HG03342 (cell line): ENCODE data around the gene DTNB.
A peak's percentile ranks its signal among the peaks of the same experiment; 100 is the strongest.
"Not testable (repeated sequence)": the region's sequence is repeated elsewhere in the genome, so short reads cannot be mapped to it uniquely, and the experiment has no call there.

Experiments used
- ATAC-seq: cut with Tn5 transposase; IDR thresholded peaks from one replicate; pipeline ENCODE4 v1.9.1; 2021; ENCODE audit warnings: mild to moderate bottlenecking, moderate library complexity; ENCODE audit not compliant: unreplicated experiment

DTNB gene

GRCh38 chr2:25549571-25549970 lies 123.8 kb downstream of the DTNB start:
- ATAC-seq = not testable (repeated sequence)

- ATAC-seq = no peak
Observed at GRCh38 chr2:25548601-25549000, 124.8 kb downstream of the DTNB start.

DNA sequence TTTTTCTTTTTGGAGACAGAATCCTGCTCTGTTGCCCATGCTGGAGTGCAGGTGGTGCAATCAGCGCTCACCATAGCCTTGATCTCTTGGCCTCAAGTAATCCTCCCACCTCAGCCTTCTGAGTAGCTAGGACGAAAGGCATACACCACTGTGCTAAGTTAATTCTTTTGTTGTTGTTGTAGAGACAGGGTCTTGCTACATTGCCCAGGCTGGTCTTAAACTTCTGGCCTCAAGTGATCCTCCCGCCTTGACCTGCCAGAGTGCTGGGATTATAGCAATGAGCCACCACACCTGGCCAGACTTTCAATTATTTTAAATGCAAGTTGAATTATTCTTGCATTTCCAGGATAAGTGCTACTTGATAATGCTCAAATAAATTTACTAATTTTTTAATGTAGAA lies 126.5 kb downstream of the DTNB start:
- ATAC-seq = no peak

GRCh38 chr2:25545899-25546298 lies 127.5 kb downstream of the DTNB start:
- no peak for ATAC-seq

DNA sequence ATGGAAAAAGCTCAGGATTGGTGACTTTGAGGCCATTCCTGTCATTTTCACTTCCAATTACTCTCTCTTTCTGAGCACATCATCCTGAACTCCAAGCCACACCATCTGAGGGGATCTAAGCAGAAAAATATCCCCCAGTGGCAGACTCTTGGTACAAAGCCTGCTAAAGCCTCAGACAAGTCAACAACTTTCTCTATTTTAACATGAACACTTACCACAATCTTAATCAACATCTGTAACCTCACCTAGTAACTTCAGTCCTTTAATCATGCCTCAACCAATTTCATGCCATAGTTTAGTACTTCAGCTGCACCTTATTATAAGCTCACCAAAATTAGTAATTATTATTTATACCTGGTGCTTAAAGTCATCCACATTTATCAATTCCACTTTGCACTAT lies 128.9 kb downstream of the DTNB start:
- no peak for ATAC-seq

DNA sequence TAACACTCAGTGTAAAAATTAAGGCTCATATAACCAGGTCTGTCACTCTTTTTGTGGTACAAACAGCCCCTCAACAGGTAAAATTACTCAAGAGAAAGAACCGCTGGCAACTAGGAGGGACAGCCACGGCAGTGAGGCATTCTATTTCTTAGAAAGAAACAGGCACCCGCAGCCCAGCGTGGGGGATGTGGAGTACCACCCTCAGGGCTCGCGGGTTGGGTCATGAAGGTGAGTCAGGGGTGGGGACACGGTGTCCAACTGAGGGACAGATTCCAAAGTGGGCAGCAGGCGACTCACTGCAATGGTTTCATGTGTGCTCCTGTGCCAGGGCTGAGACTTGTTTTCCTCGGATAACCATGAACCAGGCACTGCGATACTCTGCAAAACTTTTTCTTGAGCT lies 129.4 kb downstream of the DTNB start:
- no peak for ATAC-seq

DNA sequence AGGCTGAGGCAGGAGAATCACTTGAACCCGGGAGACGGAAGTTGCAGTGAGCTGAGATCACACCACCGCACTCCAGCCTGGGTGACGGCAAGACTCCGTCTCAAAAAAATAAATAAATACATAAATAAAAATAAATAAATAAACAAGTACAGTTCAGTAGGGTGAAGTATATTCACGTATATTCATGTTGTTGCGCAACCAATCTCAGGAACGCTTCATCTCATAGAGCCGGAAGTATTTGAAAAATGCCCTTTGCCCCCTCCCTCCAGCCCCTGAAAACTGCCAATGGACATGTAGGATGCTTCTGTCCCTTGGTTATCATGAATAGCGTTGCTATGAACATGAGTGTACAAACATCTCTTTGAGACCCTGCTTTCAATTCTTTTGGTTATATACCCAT lies 132.0 kb downstream of the DTNB start:
- no peak for ATAC-seq

- ATAC-seq = no peak
Observed at GRCh38 chr2:25539136-25539535, 134.2 kb downstream of the DTNB start.

DNA sequence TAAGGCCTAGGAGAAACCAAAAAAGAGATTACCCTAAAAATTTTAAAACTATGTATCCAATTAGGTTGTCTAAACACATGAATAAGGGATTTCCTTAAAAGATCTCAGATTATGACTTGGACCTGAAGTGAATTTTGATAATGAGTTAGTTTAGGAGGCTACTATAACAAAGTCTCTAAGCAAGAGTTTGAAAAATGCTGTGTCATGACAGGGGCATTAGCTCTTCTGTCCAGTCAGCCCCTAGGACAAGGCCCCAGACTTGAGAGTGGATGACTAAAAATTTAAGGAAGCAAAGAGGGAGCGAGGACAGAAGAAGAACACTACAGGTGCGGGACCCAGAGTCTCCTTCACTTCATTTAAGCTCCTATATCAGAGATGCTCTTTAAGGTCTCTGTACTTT lies 135.9 kb downstream of the DTNB start:
- no peak for ATAC-seq

- not testable (repeated sequence) for ATAC-seq
Observed at GRCh38 chr2:25535411-25536289, 137.7 kb downstream of the DTNB start.

- ATAC-seq = not testable (repeated sequence)
Observed at GRCh38 chr2:25534937-25535336, 138.4 kb downstream of the DTNB start.

DNA sequence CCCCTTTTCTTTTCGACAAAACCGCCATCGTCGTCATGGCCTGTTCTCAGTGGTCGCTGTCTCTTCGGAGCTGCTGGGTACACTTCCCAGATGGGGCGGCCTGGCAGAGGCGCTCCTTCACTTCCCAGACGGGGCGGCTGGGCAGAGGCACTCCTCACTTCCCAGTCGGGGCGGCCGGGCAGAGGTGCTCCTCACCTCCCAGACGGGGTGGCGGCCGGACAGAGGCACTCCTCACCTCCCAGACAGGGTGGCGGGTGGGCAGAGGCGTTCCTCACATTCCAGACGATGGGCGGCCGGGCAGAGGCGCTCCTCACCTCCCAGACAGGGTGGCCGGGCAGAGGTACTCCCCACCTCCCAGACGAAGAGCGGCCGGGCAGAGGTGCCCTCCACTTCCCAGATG lies 138.9 kb downstream of the DTNB start:
- no peak for ATAC-seq

DNA sequence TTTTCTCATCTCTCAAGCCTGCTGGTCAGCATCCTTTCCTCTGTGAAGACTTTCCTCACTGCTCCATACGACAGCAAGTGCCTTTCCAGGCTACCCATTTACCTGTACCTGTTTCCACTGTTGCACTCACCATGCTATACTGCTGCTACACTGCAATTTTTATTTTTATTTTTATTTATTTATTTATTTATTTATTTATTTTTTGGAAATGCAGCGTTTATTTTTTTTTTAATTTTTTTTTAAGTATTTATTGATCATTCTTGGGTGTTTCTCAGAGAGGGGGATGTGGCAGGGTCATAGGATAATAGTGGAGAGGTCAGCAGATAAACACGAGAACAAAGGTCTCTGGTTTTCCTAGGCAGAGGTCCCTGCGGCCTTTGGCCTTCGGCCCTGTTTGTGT lies 139.6 kb downstream of the DTNB start:
- not testable (repeated sequence) for ATAC-seq

GRCh38 chr2:25532521-25532920 lies 140.9 kb downstream of the DTNB start:
- ATAC-seq = no peak

DNA sequence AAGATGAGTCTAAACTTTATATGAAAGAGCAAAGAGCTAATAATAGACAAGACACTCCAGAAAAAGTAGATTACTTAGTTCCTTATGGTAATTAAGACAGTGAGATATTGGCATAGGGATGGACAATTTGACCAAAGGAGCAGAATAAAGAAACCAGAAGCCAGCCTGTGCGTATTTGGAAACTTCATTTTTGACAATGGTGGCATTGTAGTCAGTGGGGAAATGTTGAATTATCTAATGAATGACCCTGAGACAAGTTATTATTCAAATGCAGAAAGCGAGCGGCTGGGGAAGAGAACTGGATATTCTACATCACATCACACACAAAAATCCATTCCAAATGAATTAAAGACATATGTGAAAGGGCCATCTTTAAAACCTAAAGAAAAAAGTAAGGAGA lies 144.3 kb downstream of the DTNB start:
- ATAC-seq = no peak

DNA sequence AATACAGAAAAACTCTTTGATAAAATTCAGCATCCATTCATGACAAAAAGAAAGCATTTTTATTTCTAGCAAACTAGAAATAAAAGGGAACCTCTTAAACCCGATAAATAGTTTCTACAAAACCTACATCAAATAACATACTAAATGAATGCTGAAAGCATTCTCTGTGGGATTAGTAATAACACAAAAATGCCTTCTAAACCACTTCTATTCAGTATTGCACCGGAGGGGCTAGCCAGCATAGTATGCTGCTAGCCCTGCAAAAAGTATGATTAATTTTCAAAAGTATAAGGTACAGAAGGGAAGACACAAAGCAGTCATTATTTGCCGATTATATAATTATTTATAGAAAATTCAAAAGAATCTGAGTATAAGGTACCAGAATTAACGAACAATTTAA lies 145.2 kb downstream of the DTNB start:
- no peak for ATAC-seq

DNA sequence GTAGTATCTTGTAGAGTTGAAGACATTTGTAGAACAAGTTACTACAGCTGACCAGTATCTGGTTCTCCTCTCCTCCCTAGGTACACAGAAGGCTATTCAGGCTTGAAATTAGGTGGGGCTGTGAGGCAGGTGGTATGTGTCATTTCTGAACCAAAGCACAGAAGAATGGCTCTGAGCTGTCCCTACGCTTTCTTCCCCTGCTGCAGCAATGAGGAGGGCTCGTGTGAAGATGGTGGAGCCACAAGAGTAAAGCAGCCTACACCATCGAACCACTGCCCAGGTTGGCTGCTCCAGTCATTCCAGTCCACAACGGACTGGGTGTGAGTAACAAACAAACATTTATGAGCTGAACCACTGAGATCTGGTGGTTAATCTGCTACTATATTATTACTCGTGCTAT lies 148.9 kb downstream of the DTNB start:
- no peak for ATAC-seq

DNA sequence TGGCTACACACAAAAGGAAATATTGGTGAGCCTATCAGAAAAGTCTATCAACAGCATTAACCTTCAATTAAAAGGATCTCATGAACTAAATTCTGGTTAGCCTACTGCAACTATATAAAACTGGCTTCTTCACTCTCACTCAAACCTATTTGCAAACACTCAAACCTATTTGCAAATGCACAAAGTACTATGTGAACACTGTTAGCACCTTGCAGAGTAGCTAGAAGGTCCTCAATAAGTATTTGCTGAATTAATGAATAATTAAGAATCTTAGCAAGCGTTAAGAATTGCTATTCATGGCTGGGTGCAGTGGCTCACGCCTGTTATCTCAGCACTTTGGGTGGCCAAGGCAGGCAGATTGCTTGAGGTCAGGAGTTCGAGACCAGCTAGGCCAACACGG lies 150.3 kb downstream of the DTNB start:
- ATAC-seq = no peak

- peak; percentile 78 for ATAC-seq
Observed at GRCh38 chr2:25521665-25522387, 151.6 kb downstream of the DTNB start.

GRCh38 chr2:25521126-25521525 lies 152.3 kb downstream of the DTNB start:
- no peak for ATAC-seq

DNA sequence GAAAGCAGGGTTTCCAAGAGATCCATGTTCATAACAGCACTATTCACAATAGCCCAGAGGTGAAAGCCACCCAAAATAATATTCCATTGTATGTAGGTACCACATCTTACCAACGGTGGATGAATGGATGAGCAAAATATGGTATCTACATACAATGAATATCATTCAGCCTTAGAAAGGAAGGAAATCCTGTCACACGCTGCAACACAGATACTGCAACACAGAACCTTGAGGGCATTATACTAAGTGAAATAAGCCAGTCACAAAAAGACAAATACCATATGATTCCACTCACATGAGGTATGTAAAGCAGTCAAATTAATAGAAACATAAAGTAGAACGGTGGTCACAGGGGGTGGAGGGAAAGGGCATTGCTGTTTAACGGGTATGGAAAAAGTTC lies 155.7 kb downstream of the DTNB start:
- ATAC-seq = no peak

DNA sequence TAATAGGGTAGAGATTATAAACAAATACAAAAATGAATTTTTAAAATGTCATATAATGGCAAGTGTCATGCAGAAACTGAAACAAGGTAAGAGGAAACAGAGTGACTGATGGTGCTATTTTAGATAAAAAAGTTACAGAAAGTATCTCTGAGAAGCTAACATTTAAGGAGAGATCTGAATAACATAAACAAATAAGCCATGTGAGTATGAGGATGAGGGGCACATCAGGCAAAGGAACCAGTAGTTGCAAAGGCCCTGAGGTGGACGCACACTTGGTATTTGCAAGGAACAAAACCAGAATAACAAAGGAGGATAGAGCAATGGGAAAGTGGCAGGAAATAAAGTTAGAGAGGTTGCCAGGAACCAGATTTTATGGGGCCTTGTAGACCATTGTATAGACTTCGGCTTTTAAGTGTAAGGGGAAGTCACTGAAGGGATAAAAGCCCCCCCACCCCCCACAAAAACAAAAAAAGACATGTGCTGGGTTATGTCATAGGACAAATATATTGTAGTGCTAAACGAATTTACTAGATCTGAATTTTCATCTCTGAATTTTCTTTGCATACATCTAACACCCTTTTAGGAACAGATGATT lies 159.2 kb downstream of the DTNB start:
- no peak for ATAC-seq
